HUES64 (cell line): ENCODE results near the gene POLR1D. TPM values are rescaled to one million over a fixed set of nuclear protein-coding genes. Genes with fewer than 3 reads are reported as not detected.

Source experiments
- H3K27ac ChIP-seq: 2 replicates; pipeline ENCODE4 v1.7.0; 2013; ENCODE audit warnings: low read depth, low read length, inconsistent platforms
- H3K27me3 ChIP-seq: 2 replicates; pipeline ENCODE4 v1.6.1; 2013; ENCODE audit warnings: mild to moderate bottlenecking, low read length; ENCODE audit not compliant: insufficient read depth
- H3K36me3 ChIP-seq: 2 replicates; pipeline ENCODE4 v1.6.1; 2013; ENCODE audit warnings: mild to moderate bottlenecking, low read length; ENCODE audit not compliant: insufficient read depth
- H3K4me1 ChIP-seq: 2 replicates; pipeline ENCODE4 v1.6.1; 2013; ENCODE audit warnings: mild to moderate bottlenecking, low read length, moderate library complexity; ENCODE audit not compliant: insufficient read depth
- H3K4me3 ChIP-seq: 2 replicates; pipeline ENCODE4 v1.5.1; 2013; ENCODE audit warnings: mild to moderate bottlenecking, low read length, moderate library complexity
- H3K9ac ChIP-seq: 2 replicates; pipeline ENCODE4 v1.6.1; 2013; ENCODE audit warnings: mild to moderate bottlenecking, low read depth, low read length
- H3K9me3 ChIP-seq: 2 replicates; pipeline ENCODE4 v1.6.1; 2013; ENCODE audit warnings: low read depth, low read length; ENCODE audit not compliant: insufficient read depth
- WGBS: fragments of 150-250, 120-280 bp; methylation state at CpG from one replicate; pipeline ENCODE4 v1.1.7; 2013; ENCODE audit warnings: missing lambda C conversion rate; 5-methylcytosine and 5-hydroxymethylcytosine counted together
- polyA plus RNA-seq, 2 experiments: library from polyadenylated mRNA; stranded (reverse); fragments of 50-300 nt; gene quantifications; one replicate each; pipeline ENCODE4 v1.2.3, GENCODE V29; 2013

Gene POLR1D, protein sequence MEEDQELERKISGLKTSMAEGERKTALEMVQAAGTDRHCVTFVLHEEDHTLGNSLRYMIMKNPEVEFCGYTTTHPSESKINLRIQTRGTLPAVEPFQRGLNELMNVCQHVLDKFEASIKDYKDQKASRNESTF
- polyA plus RNA-seq (2013, experiment 1 of 2): 172 TPM
- 182 TPM for polyA plus RNA-seq (2013, experiment 2 of 2)

- peak within 1 kb of the TSS; percentile 95 for H3K9ac ChIP-seq
- H3K4me1 ChIP-seq: peaks cover 40% of the 10 kb centered on the region
- H3K36me3 ChIP-seq: peaks cover 30% of the 10 kb centered on the region
- H3K9me3 ChIP-seq: no peaks in the 10 kb centered on the region
- H3K27ac ChIP-seq: peak within 1 kb of the TSS; percentile 86
- WGBS: under 1% methylated on average over 71 of the region's 71 CpGs
- peak within 1 kb of the TSS; percentile 97 for H3K4me3 ChIP-seq
- H3K27me3 ChIP-seq: no peaks in the 10 kb centered on the region
Measured at GRCh38 chr13:27621366-27622101, at the start of gene POLR1D. Gene POLR1D, plus strand, starts transcription at chr13:27621892. Its CDS starts 92 bp downstream, at chr13:27621984.

DNA sequence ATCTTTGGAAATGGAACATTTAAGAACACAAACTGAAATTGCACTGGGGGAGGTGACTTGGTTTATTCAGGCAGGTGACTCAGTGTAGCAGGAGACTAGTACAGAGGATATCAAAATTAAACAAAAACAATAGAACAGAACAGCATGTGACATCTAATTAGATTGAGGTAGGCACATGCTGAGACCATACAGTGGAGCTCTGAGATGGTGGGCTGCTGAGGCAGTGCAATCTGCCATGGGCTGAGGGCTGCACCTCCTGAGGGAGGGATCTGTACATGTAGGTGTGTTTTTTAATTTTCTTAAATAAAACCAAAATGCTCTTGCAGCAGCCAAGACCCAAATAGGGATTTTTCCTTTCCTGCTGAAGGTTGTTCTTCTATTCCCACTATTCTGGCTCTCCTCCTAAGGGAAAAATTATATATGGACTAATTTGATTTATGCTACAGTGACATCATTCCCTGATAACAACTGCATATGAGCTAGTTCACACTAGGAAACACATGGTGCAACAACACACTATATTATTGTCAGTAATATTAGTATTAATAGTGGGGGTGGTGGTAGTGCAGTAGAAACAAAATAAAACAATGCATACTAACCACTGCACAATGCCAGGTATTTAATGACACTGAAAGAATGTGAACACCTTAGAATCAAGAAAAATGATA is 49.3 kb upstream of the POLR1D start:
- Histone ChIP-seq H3K4me1 (no peaks in the 10 kb centered on the region), H3K27me3 (no peaks in the 10 kb centered on the region), H3K4me3 (no peak overlapping the region), H3K9ac (no peak overlapping the region), H3K27ac (no peak overlapping the region), H3K9me3 (no peaks in the 10 kb centered on the region), H3K36me3 (peaks cover 24% of the 10 kb centered on the region)

GRCh38 chr13:27573265-27573664 is 48.4 kb upstream of the POLR1D start:
- Histone ChIP-seq H3K4me3 (no peak overlapping the region), H3K27ac (no peak overlapping the region), H3K27me3 (no peaks in the 10 kb centered on the region), H3K9me3 (no peaks in the 10 kb centered on the region), H3K36me3 (peaks cover 18% of the 10 kb centered on the region), H3K4me1 (no peaks in the 10 kb centered on the region), H3K9ac (no peak overlapping the region)
- 88% methylated on average over 2 of the region's 2 CpGs for WGBS

DNA sequence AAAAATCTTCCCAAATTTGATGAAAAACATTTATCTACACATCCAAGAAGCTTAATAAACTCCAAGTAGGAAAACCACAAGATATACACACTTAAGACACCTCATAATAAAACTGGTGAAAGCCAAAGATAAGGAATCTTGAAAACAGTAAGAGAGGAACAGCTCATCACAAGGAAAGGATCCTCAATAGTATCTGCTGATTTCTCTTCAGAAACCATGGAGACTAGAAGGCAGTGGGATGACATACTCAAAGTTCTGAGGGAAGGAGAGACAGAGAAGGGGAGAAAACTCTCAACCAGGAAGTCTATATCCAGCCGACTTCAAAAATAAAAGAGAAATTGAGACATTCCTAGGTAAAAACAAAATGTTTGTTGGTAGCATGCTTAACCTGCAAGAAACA is 47.0 kb upstream of the POLR1D start:
- Histone ChIP-seq H3K9ac (no peak overlapping the region), H3K4me1 (no peaks in the 10 kb centered on the region), H3K9me3 (no peaks in the 10 kb centered on the region), H3K27me3 (no peaks in the 10 kb centered on the region), H3K4me3 (no peak overlapping the region), H3K27ac (no peak overlapping the region), H3K36me3 (peaks cover 7% of the 10 kb centered on the region)
- WGBS: 100% methylated on average over 1 of the region's 1 CpG

GRCh38 chr13:27578121-27579030 is 43.3 kb upstream of the POLR1D start:
- no peaks in the 10 kb centered on the region for H3K9me3 ChIP-seq
- no peaks in the 10 kb centered on the region for H3K4me1 ChIP-seq
- no peak overlapping the region for H3K4me3 ChIP-seq
- WGBS: 98% methylated on average over 6 of the region's 6 CpGs
- peaks cover 7% of the 10 kb centered on the region for H3K36me3 ChIP-seq
- H3K27me3 ChIP-seq: no peaks in the 10 kb centered on the region
- H3K9ac ChIP-seq: no peak overlapping the region
- H3K27ac ChIP-seq: no peak overlapping the region

GRCh38 chr13:27583645-27584044 is 38.0 kb upstream of the POLR1D start:
- H3K27ac ChIP-seq: no peak overlapping the region
- no peaks in the 10 kb centered on the region; the same call in 1 of the 2 replicates for H3K36me3 ChIP-seq
- no peaks in the 10 kb centered on the region for H3K9me3 ChIP-seq
- 88% methylated on average over 2 of the region's 4 CpGs for WGBS
- H3K27me3 ChIP-seq: no peaks in the 10 kb centered on the region
- peaks cover 4% of the 10 kb centered on the region; the same call in 1 of the 2 replicates for H3K4me1 ChIP-seq
- no peak overlapping the region for H3K4me3 ChIP-seq
- H3K9ac ChIP-seq: no peak overlapping the region

DNA sequence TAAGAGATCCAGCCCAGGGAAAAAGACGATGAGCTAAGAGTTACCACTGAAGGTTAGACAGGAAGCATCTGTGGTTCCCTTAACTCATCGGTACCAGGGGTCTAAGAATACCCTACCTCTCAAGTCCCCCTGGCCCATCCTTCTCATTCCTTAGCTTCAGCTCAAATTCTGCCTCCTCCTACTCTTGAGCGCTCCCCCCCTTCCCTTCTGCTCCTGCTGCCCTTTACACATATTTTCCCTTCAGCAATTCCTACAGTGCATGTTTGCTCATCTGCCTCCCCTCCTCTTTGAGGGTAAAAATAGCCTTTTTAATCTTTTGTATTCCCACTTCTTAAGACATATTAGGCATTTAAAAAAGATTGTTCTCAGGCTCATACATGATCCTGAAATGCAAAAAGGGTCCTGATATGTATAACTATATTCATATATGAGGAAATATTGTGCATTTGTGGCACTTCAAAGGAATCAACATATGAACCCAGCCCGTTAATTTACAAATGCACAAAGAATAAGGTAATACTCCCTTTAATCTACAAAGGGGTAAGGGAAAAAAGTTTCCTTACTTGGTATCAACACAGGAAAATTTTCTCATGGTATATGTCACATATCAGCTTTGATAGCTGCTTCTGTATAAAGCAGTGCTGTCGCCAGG is 34.5 kb upstream of the POLR1D start:
- WGBS: 90% methylated on average over 4 of the region's 5 CpGs
- Histone ChIP-seq H3K36me3 (no peaks in the 10 kb centered on the region), H3K27ac (no peak overlapping the region), H3K4me3 (no peak overlapping the region), H3K9me3 (no peaks in the 10 kb centered on the region), H3K4me1 (peaks cover 4% of the 10 kb centered on the region; the same call in 1 of the 2 replicates), H3K9ac (no peak overlapping the region), H3K27me3 (no peaks in the 10 kb centered on the region)

GRCh38 chr13:27588405-27588804 is 33.3 kb upstream of the POLR1D start:
- no peak overlapping the region for H3K9ac ChIP-seq
- no peaks in the 10 kb centered on the region for H3K36me3 ChIP-seq
- no peak overlapping the region for H3K4me3 ChIP-seq
- peaks cover 4% of the 10 kb centered on the region; the same call in 1 of the 2 replicates for H3K4me1 ChIP-seq
- H3K9me3 ChIP-seq: no peaks in the 10 kb centered on the region
- 91% methylated on average over 1 of the region's 1 CpG for WGBS
- no peaks in the 10 kb centered on the region for H3K27me3 ChIP-seq
- no peak overlapping the region for H3K27ac ChIP-seq

DNA sequence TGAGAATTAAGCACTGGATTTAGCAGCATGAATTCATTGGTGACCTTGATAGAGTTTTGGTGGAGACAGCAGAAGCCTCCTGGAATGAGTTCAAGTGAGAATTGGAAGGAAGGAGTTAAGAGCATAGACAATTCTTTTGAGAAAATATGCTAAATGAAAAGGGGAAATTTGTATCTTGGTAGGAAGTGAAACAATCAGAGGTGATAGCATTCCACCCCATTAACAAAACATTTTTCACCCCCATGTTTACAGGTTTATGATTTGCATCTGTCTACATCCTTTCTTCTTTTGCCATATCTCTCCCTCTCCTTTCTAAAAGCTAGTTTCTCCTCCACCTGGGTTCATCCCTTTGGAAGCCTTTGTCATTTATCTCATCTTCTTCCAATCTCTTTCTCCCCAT is 28.8 kb upstream of the POLR1D start:
- Histone ChIP-seq H3K27me3 (no peaks in the 10 kb centered on the region), H3K9me3 (no peaks in the 10 kb centered on the region), H3K27ac (no peak overlapping the region), H3K36me3 (no peaks in the 10 kb centered on the region), H3K4me1 (peaks cover 14% of the 10 kb centered on the region; the same call in 1 of the 2 replicates), H3K4me3 (no peak overlapping the region), H3K9ac (no peak overlapping the region)

GRCh38 chr13:27593267-27593666 is 28.4 kb upstream of the POLR1D start:
- Histone ChIP-seq H3K36me3 (no peaks in the 10 kb centered on the region), H3K27ac (no peak overlapping the region), H3K27me3 (no peaks in the 10 kb centered on the region), H3K9me3 (no peaks in the 10 kb centered on the region), H3K4me3 (no peak overlapping the region), H3K9ac (no peak overlapping the region), H3K4me1 (peaks cover 17% of the 10 kb centered on the region; the same call in 1 of the 2 replicates)
- 94% methylated on average over 3 of the region's 3 CpGs for WGBS
